ENCODE measurements around the gene EYS.

- no peak for TF ChIP-seq CTCF (conservative IDR thresholded peaks at IDR 0.05)
- no peak for TF ChIP-seq ZFX (IDR thresholded peaks at IDR 0.05)
These were observed 1761.0 kb downstream of the EYS start for GRCh38 chr6:63945987-63946386.

All from C4-2B (cell line).